Activated CD4-positive, alpha-beta memory T cell treated with anti-CD3 and anti-CD28 coated beads for 36 hours (primary cell): Measurements from ENCODE around the gene LRRC39. TPM values are rescaled to one million over a fixed set of nuclear protein-coding genes. Genes with fewer than 3 reads are reported as not detected.

ENCODE experiments used
- CTCF ChIA-PET: fragments of 350-600 bp; sonication (Branson Sonifier 250); formaldehyde crosslinking; loops from one replicate; lab custom pipeline; 2021; ENCODE audit warnings: antibody characterized with exemption, inconsistent platforms; lab: Charles Lee
- POLR2A ChIA-PET: fragments of 350-600 bp; sonication (Branson Sonifier 250); formaldehyde crosslinking; loops from one replicate; lab custom pipeline; 2021; ENCODE audit warnings: antibody characterized with exemption; lab: Charles Lee
- DNase-seq: peaks from one replicate; pipeline ENCODE4 v3.0.0-alpha.2; 2020
- H3K27ac Mint-ChIP-seq: one replicate; pipeline ENCODE4 v1.8.0; 2021; ENCODE audit warnings: mixed read lengths
- H3K27me3 Mint-ChIP-seq: one replicate; pipeline ENCODE4 v1.8.0; 2021; ENCODE audit warnings: mixed read lengths
- H3K36me3 Mint-ChIP-seq: one replicate; pipeline ENCODE4 v1.8.0; 2021; ENCODE audit warnings: mixed read lengths
- H3K4me1 Mint-ChIP-seq: one replicate; pipeline ENCODE4 v1.8.0; 2021; ENCODE audit warnings: low read depth, mixed read lengths
- H3K4me3 Mint-ChIP-seq: one replicate; pipeline ENCODE4 v1.8.0; 2021; ENCODE audit warnings: mild to moderate bottlenecking, mixed read lengths
- H3K9me3 Mint-ChIP-seq: one replicate; pipeline ENCODE4 v1.8.0; 2021; ENCODE audit warnings: mixed read lengths
- intact Hi-C: fragments of 100-400 bp; cut with micrococcal nuclease; formaldehyde crosslinking; loops from one replicate; pipeline ENCODE4 v1.15.1; 2023
- total RNA-seq, 2 experiments: library from RNA; stranded (reverse); gene quantifications; one replicate each; pipeline ENCODE4 v1.2.3, GENCODE V29; 2021

The LRRC39 gene
- total RNA-seq, 2 experiments from 2014 or later, result 0.17 to 0.64 TPM

DNA sequence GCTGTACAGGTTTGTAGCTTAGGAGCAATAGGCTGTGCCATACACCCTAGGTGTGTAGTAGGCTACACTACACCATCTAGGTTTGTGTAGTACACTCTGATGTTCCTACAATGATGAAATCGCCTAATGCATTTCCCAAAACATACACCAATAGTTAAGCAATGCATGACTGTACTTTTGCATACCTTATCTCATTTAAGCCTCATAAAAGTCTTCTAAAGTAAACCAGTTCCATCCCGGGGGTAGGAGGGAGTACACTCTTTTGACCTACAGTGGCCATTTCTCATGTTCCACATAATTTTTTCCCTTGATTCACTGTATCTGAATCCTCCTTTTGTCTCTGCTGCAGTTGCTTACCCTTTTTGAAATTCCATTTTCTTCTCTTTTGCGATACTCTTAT lies 32.9 kb downstream of the LRRC39 start:
- Mint-ChIP-seq H3K9me3 (no peaks in the 10 kb centered on the region), H3K27ac (no peak overlapping the region), H3K27me3 (no peaks in the 10 kb centered on the region), H3K36me3 (peaks cover 39% of the 10 kb centered on the region), H3K4me1 (no peaks in the 10 kb centered on the region), H3K4me3 (no peak overlapping the region)
- ChIA-PET CTCF (no interaction called here), POLR2A (no interaction called here)
- intact Hi-C loops, result no loop called here
- no peak for DNase-seq

- no peak for DNase-seq
- H3K9me3 Mint-ChIP-seq, result no peaks in the 10 kb centered on the region
- no peaks in the 10 kb centered on the region for H3K4me1 Mint-ChIP-seq
- H3K27ac Mint-ChIP-seq, result no peak overlapping the region
- H3K4me3 Mint-ChIP-seq, result no peak overlapping the region
- ChIA-PET POLR2A (no interaction called here), CTCF (interaction anchor here (1.0 kb wide), 1 partner anchor 11 kb away, joined by 4 read pairs; no protein-coding TSS in a partner anchor)
- intact Hi-C loops, result no loop called here
- H3K27me3 Mint-ChIP-seq, result no peaks in the 10 kb centered on the region
- H3K36me3 Mint-ChIP-seq, result peaks cover 49% of the 10 kb centered on the region
These were observed 35.7 kb downstream of the LRRC39 start for GRCh38 chr1:100142343-100142742.

DNA sequence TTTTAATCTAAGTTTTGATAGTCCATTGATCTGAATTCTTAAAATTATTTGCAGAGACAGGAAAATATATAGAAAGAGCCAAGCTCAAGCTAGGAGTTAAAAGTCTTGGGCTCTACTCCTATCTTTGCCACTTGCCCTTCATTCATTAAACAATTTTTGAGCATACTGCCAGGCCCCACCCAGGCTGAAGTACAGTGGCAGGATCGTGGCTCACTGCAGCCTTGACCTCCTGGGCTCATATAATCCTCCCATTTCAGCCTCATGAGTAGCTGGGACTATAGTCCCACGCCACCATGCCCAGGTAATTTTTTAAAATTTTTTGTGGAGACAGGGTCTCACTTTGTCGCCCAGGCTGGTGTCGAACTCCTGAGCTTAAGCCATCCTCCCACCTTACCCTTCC lies 36.9 kb downstream of the LRRC39 start:
- H3K36me3 Mint-ChIP-seq, result peaks cover 47% of the 10 kb centered on the region
- H3K4me3 Mint-ChIP-seq, result no peak overlapping the region
- ChIA-PET CTCF (interaction anchor here (1.0 kb wide), 1 partner anchor 10 kb away, joined by 4 read pairs; no protein-coding TSS in a partner anchor), POLR2A (no interaction called here)
- intact Hi-C loops, result no loop called here
- H3K27ac Mint-ChIP-seq, result no peak overlapping the region
- H3K27me3 Mint-ChIP-seq, result no peaks in the 10 kb centered on the region
- no peak for DNase-seq
- no peaks in the 10 kb centered on the region for H3K9me3 Mint-ChIP-seq
- H3K4me1 Mint-ChIP-seq, result no peaks in the 10 kb centered on the region

GRCh38 chr1:100137602-100138001 lies 40.5 kb downstream of the LRRC39 start:
- no peak for DNase-seq
- Mint-ChIP-seq H3K27ac (no peak overlapping the region), H3K4me3 (no peak overlapping the region), H3K9me3 (no peaks in the 10 kb centered on the region), H3K4me1 (peaks cover 12% of the 10 kb centered on the region), H3K36me3 (peaks cover 29% of the 10 kb centered on the region), H3K27me3 (no peaks in the 10 kb centered on the region)
- POLR2A ChIA-PET, result no interaction called here
- CTCF ChIA-PET, result no interaction called here
- intact Hi-C loops, result no loop called here

DNA sequence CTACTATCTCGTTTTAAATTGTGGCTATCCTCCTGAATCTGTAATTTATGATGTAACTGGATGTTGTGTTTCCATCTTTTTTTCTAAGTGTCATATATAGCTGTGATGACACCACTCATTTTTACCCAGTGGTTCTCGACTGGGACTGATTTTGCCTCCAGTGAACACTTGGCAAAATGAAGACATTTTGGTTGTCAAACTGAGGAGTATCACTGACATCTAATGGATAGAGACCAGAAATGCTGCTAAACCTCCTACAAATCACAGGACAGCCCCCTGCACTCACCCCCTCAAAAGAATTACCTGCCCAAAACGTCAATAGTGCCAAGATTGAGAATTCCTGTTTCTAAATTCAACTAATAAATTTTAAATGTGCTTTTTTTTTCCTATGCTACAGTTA lies 43.2 kb downstream of the LRRC39 start:
- Mint-ChIP-seq H3K27me3 (no peaks in the 10 kb centered on the region), H3K4me3 (peak overlapping the region; percentile 25), H3K36me3 (peaks cover 20% of the 10 kb centered on the region), H3K4me1 (peaks cover 31% of the 10 kb centered on the region), H3K27ac (no peak overlapping the region), H3K9me3 (no peaks in the 10 kb centered on the region)
- POLR2A ChIA-PET, result no interaction called here
- no peak for DNase-seq
- CTCF ChIA-PET, result interaction anchor here (0.6 to 1.6 kb wide), 2 partner anchors 141 to 324 kb away, joined by 3 to 5 read pairs; no protein-coding TSS in a partner anchor
- intact Hi-C loops, result loop anchor here (5.0 kb wide), 1 partner anchor 407 kb away; no protein-coding TSS in a partner anchor

DNA sequence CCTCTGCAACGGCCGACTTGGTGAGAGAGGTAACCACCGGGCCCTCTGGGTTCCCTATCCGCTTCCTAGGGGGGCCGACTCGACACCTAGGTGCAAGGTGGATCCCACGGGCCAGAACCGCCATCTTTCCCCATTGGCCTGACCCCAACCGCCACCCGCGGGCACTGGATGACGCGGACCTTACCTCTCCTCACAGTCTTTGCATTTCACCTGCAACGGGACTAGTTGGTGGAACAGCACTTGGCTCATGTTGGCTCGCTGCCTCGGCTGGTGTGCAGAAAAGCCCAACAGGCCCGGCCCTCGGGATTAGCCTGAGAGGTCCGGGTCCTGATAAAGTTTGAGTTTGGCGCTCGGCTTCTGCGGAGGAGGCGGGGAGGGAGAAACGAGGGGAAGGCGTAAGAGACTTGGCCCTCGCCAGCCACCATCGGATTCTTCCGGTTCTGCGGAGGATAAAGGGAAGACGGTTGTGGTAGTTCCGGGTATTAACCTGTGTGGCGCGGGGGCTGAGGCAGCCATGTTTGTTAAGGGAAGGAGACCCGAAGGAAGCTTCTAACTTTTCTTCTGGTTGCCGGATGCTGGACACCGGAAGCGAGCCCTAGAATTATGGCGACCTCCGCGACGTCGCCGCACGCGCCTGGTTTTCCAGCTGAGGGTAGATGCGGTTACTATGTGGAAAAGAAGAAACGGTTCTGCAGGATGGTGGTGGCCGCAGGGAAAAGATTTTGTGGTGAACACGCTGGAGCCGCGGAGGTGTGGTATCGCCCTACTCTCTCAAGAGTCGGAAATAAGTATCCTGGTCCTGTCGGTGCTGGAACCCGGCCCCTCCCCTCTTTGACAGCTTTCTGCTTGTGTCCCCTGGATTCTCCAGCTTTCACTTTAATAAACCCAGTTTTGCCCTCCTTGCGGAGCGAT lies 45.2 kb downstream of the LRRC39 start, which contains the start of the genes SASS6 and TRMT13:
TSS of gene SASS6 (minus strand) at position 365 of the 912 bp plus-strand sequence. CDS start at position 249, 116 bp downstream.
TSS of gene TRMT13 (plus strand) at position 598 of the 912 bp plus-strand sequence. CDS start at position 604, 6 bp downstream.
- intact Hi-C loops, result loop anchor here (1.0 to 5.0 kb wide), 10 partner anchors 95 to 409 kb away; partner anchors contain the start of genes AGL, DBT and RTCA
- H3K4me3 Mint-ChIP-seq, result peak within 1 kb of the TSS; percentile 96
- ChIA-PET POLR2A (interaction anchor here (0.5 to 1.3 kb wide), 7 partner anchors 95 to 764 kb away, joined by 3 to 6 read pairs (median 3); partner anchors contain the start of gene SLC35A3), CTCF (interaction anchor here (1.0 to 1.4 kb wide), 3 partner anchors 93 to 762 kb away, joined by 3 to 8 read pairs (median 3); partner anchors contain the start of gene EXTL2)
- H3K36me3 Mint-ChIP-seq, result peaks cover 9% of the 10 kb centered on the region
- peak within 1 kb of the TSS; percentile 93 for H3K27ac Mint-ChIP-seq
- no peaks in the 10 kb centered on the region for H3K27me3 Mint-ChIP-seq
- peaks cover 39% of the 10 kb centered on the region for H3K4me1 Mint-ChIP-seq
- peak; percentile 97 for DNase-seq
- no peaks in the 10 kb centered on the region for H3K9me3 Mint-ChIP-seq

DNA sequence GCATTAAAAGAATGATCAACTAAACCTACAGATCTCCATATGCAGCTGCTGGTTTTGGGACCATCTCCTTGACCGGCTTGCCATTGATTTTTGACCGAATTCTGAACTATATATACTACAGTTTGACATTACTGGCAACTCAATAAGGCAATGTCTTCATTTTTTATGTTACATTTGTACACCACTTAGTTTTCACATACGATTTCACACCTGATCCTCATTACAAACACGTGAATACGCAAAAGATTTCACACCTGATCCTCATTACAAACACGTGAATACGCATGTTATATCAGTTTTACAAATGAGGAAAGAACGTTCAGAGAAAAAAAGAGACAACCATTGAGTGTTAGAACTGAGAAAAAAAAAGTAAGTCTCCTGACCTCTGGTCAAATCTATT lies 46.4 kb downstream of the LRRC39 start:
- DNase-seq, result no peak
- CTCF ChIA-PET, result interaction anchor here (1.1 kb wide), 1 partner anchor 10 kb away, joined by 4 read pairs; no protein-coding TSS in a partner anchor
- intact Hi-C loops, result loop anchor here (2.0 to 5.0 kb wide), 3 partner anchors 135 to 411 kb away; partner anchors contain the start of gene RTCA
- Mint-ChIP-seq H3K9me3 (no peaks in the 10 kb centered on the region), H3K27me3 (no peaks in the 10 kb centered on the region), H3K4me1 (peaks cover 39% of the 10 kb centered on the region), H3K27ac (peak overlapping the region; percentile 93), H3K4me3 (peak overlapping the region; percentile 96), H3K36me3 (peaks cover 4% of the 10 kb centered on the region)
- POLR2A ChIA-PET, result no interaction called here

GRCh38 chr1:100130552-100131077 lies 47.4 kb downstream of the LRRC39 start:
- intact Hi-C loops, result loop anchor here (5.0 kb wide), 1 partner anchor 412 kb away; no protein-coding TSS in a partner anchor
- DNase-seq, result no peak
- Mint-ChIP-seq H3K27me3 (no peaks in the 10 kb centered on the region), H3K4me1 (peaks cover 38% of the 10 kb centered on the region), H3K9me3 (no peaks in the 10 kb centered on the region), H3K4me3 (no peak overlapping the region), H3K27ac (no peak overlapping the region), H3K36me3 (peaks cover 4% of the 10 kb centered on the region)
- CTCF ChIA-PET, result interaction anchor here (1.1 kb wide), 1 partner anchor 11 kb away, joined by 4 read pairs; no protein-coding TSS in a partner anchor
- POLR2A ChIA-PET, result no interaction called here

GRCh38 chr1:100127226-100127625 lies 50.8 kb downstream of the LRRC39 start:
- no peaks in the 10 kb centered on the region for H3K9me3 Mint-ChIP-seq
- no peak overlapping the region for H3K27ac Mint-ChIP-seq
- intact Hi-C loops, result no loop called here
- ChIA-PET CTCF (interaction anchor here (1.0 kb wide), 1 partner anchor 332 kb away, joined by 4 read pairs; no protein-coding TSS in a partner anchor), POLR2A (no interaction called here)
- no peak overlapping the region for H3K4me3 Mint-ChIP-seq
- peaks cover 23% of the 10 kb centered on the region for H3K4me1 Mint-ChIP-seq
- H3K36me3 Mint-ChIP-seq, result peaks cover under 1% of the 10 kb centered on the region
- no peaks in the 10 kb centered on the region for H3K27me3 Mint-ChIP-seq
- DNase-seq, result no peak

DNA sequence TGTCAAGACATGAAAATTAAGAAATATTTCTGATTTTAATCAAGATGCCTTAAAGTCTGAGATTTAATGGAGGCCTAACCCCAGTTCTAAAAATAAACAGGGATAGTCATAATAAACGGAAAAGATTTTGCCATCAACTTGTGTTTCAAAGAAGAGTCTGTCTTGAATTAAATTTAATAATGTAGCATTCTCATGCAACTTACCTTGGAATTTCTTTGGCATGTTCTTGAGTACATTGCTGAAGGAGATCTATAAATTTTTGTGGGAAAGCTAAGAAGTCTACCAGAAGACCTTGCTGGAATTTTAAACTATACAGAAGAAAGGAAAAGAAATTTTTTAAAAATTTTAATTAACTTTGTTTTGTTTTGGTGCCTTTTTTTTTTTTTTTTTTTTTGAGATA lies 55.9 kb downstream of the LRRC39 start:
- H3K9me3 Mint-ChIP-seq, result no peaks in the 10 kb centered on the region
- H3K27me3 Mint-ChIP-seq, result no peaks in the 10 kb centered on the region
- intact Hi-C loops, result no loop called here
- POLR2A ChIA-PET, result no interaction called here
- H3K4me3 Mint-ChIP-seq, result no peak overlapping the region
- no peak overlapping the region for H3K27ac Mint-ChIP-seq
- DNase-seq, result no peak
- peaks cover 13% of the 10 kb centered on the region for H3K36me3 Mint-ChIP-seq
- H3K4me1 Mint-ChIP-seq, result no peaks in the 10 kb centered on the region
- CTCF ChIA-PET, result interaction anchor here (0.9 kb wide), 1 partner anchor 337 kb away, joined by 3 read pairs; no protein-coding TSS in a partner anchor

GRCh38 chr1:100115524-100115923 lies 62.5 kb downstream of the LRRC39 start:
- DNase-seq, result no peak
- H3K4me1 Mint-ChIP-seq, result no peaks in the 10 kb centered on the region
- no peak overlapping the region for H3K4me3 Mint-ChIP-seq
- no peak overlapping the region for H3K27ac Mint-ChIP-seq
- CTCF ChIA-PET, result no interaction called here
- H3K36me3 Mint-ChIP-seq, result peaks cover 22% of the 10 kb centered on the region
- H3K27me3 Mint-ChIP-seq, result no peaks in the 10 kb centered on the region
- POLR2A ChIA-PET, result no interaction called here
- H3K9me3 Mint-ChIP-seq, result no peaks in the 10 kb centered on the region
- intact Hi-C loops, result no loop called here
